ENCODE data around the gene SHH.

DNA sequence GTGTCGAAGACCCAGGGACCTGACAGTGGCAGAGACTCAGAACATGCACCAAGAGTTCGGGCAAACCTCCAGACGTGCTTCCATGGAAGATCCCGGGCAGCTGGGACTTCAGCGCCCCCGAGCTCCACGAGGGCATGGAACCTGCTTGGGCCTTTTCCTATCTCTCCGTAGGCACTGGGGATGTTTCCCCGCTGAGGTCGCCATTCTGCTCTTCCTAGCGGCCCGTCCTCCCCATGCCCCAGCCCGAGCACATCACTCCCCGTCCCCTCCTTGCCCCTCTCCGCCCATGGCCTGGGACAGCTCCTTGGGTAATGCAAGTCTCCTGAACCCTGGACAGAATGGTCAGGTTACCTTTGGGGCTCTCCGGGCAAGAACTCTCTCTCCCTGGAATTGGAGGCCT, 32.3 kb upstream of the SHH start:
- TF ChIP-seq CTCF (IDR thresholded peaks at IDR 0.05), result no peak
- TF ChIP-seq POLR2A (IDR thresholded peaks at IDR 0.05), result no peak

All from vagina (tissue), 2 donors.